Hepatocyte (in vitro differentiated cells): ENCODE measurements around the gene MGAM2. TPM values are rescaled to one million over a fixed set of nuclear protein-coding genes. Genes with fewer than 3 reads are reported as not detected.

Experiments used
- DNase-seq: peaks from one replicate; pipeline ENCODE4 v3.0.0-alpha.2; 2016; ENCODE audit warnings: low spot score
- H2AFZ ChIP-seq: fragments of 200-600 bp; sonication (generic); 2 replicates; pipeline ENCODE4 v1.6.0; 2016; ENCODE audit warnings: antibody characterized with exemption, mild to moderate bottlenecking
- H3K27ac ChIP-seq: fragments of 200-600 bp; sonication (generic); 2 replicates; pipeline ENCODE4 v1.5.1; 2016; ENCODE audit warnings: mild to moderate bottlenecking
- H3K27me3 ChIP-seq: fragments of 200-600 bp; sonication (generic); 2 replicates; pipeline ENCODE4 v1.6.1; 2016
- H3K36me3 ChIP-seq: fragments of 200-600 bp; sonication (generic); replicated peaks from 2 replicates; pipeline ENCODE4 v1.5.1; 2016; ENCODE audit warnings: low read depth; ENCODE audit not compliant: insufficient read depth
- H3K4me1 ChIP-seq: fragments of 200-600 bp; sonication (generic); 2 replicates; pipeline ENCODE4 v1.5.1; 2016; ENCODE audit warnings: mild to moderate bottlenecking, moderate library complexity; ENCODE audit not compliant: insufficient read depth
- H3K4me2 ChIP-seq: fragments of 200-600 bp; sonication (generic); 2 replicates; pipeline ENCODE4 v1.6.0; 2016
- H3K4me3 ChIP-seq: fragments of 200-600 bp; sonication (generic); 2 replicates; pipeline ENCODE4 v1.5.1; 2016; ENCODE audit warnings: mild to moderate bottlenecking
- H3K79me2 ChIP-seq: fragments of 200-600 bp; sonication (generic); 2 replicates; pipeline ENCODE4 v1.6.0; 2017; ENCODE audit warnings: mild to moderate bottlenecking
- H3K9me2 ChIP-seq: fragments of 200-600 bp; sonication (generic); replicated peaks from 2 replicates; pipeline ENCODE4 v1.6.0; 2017; ENCODE audit warnings: mild to moderate bottlenecking; ENCODE audit not compliant: insufficient read depth
- H3K9me3 ChIP-seq: fragments of 200-600 bp; sonication (generic); 2 replicates; pipeline ENCODE4 v1.5.1; 2016; ENCODE audit warnings: low read depth, mild to moderate bottlenecking
- H4K20me1 ChIP-seq: fragments of 200-600 bp; sonication (generic); 2 replicates; pipeline ENCODE4 v1.6.0; 2016; ENCODE audit warnings: mild to moderate bottlenecking; ENCODE audit not compliant: insufficient read depth, poor library complexity, severe bottlenecking
- CTCF ChIP-seq: fragments of 200-600 bp; sonication (generic); IDR thresholded peaks from 2 replicates; pipeline ENCODE4 v1.5.1; 2016; ENCODE audit warnings: antibody characterized with exemption, mild to moderate bottlenecking; ENCODE audit not compliant: poor library complexity
- EZH2 ChIP-seq: fragments of 200-600 bp; sonication (generic); IDR thresholded peaks from 2 replicates; pipeline ENCODE4 v1.6.1; 2016; ENCODE audit warnings: antibody characterized with exemption, mild to moderate bottlenecking, borderline replicate concordance
- EZH2phosphoT487 ChIP-seq: fragments of 200-600 bp; sonication (generic); IDR thresholded peaks from one replicate; pipeline ENCODE4 v1.6.1; 2018; ENCODE audit warnings: antibody characterized with exemption, mild to moderate bottlenecking, low read depth, moderate library complexity; ENCODE audit not compliant: unreplicated experiment, severe bottlenecking
- WGBS: methylation state at CpG from one replicate; pipeline ENCODE4 v1.1.6; 2016; ENCODE audit warnings: low lambda C conversion rate; ENCODE audit errors: missing lambda C conversion rate; 5-methylcytosine and 5-hydroxymethylcytosine counted together
- polyA plus RNA-seq: library from polyadenylated mRNA; unstranded; fragments of >200 nt; fragmentation: Nextera tagmentation; extraction: Ambion mirVana; gene quantifications from 2 replicates; pipeline ENCODE4 v1.2.1, GENCODE V29; 2016
- total RNA-seq: library from RNA; depleted of rRNA; stranded (reverse); fragments of >200 nt; gene quantifications from 2 replicates; pipeline ENCODE4 v1.2.3, GENCODE V29; 2014

Gene MGAM2
- total and polyA plus RNA-seq, 2 experiments from 2014 or later: 1.6 to 4.1 TPM

- 58% methylated on average over 6 of the region's 6 CpGs for WGBS
- H3K27ac ChIP-seq: peak overlapping the region; percentile 51
- no peak for DNase-seq
These were observed 28.3 kb downstream of the MGAM2 start for GRCh38 chr7:142139597-142140400.

GRCh38 chr7:142140401-142140959 is 29.0 kb downstream of the MGAM2 start:
- Histone ChIP-seq H3K4me1 (peaks cover 14% of the 10 kb centered on the region), H3K27ac (peak overlapping the region; percentile 51), H3K9me2 (no peaks in the 10 kb centered on the region), H3K27me3 (no peaks in the 10 kb centered on the region), H3K4me2 (peak overlapping the region; percentile 26), H3K4me3 (no peak overlapping the region), H3K9me3 (no peaks in the 10 kb centered on the region), H2AFZ (no peak overlapping the region), H3K79me2 (no peaks in the 10 kb centered on the region), H3K36me3 (no peaks in the 10 kb centered on the region), H4K20me1 (no peaks in the 10 kb centered on the region)
- no peak for DNase-seq
- WGBS: 67% methylated on average over 2 of the region's 2 CpGs
- TF ChIP-seq EZH2phosphoT487 (no peak), CTCF (no peak), EZH2 (no peak)

More at GRCh38 chr7:142139597-142140400, 28.3 kb downstream of the MGAM2 start:
- TF ChIP-seq EZH2phosphoT487: no peak
- no peak for TF ChIP-seq EZH2
- no peak for TF ChIP-seq CTCF
- no peaks in the 10 kb centered on the region for H3K79me2 ChIP-seq
- H3K9me2 ChIP-seq: no peaks in the 10 kb centered on the region
- H2AFZ ChIP-seq: no peak overlapping the region
- no peaks in the 10 kb centered on the region for H4K20me1 ChIP-seq
- no peaks in the 10 kb centered on the region for H3K9me3 ChIP-seq
- H3K36me3 ChIP-seq: no peaks in the 10 kb centered on the region
- no peaks in the 10 kb centered on the region for H3K27me3 ChIP-seq
- H3K4me2 ChIP-seq: peak overlapping the region; percentile 26
- peaks cover 14% of the 10 kb centered on the region for H3K4me1 ChIP-seq
- H3K4me3 ChIP-seq: no peak overlapping the region

GRCh38 chr7:142142702-142143101 is 31.2 kb downstream of the MGAM2 start:
- H3K27ac ChIP-seq: no peak overlapping the region
- H3K79me2 ChIP-seq: no peaks in the 10 kb centered on the region
- H3K27me3 ChIP-seq: no peaks in the 10 kb centered on the region
- TF ChIP-seq CTCF (no peak), EZH2phosphoT487 (no peak), EZH2 (no peak)
- H3K9me2 ChIP-seq: no peaks in the 10 kb centered on the region
- no peaks in the 10 kb centered on the region for H3K36me3 ChIP-seq
- no peak overlapping the region for H3K4me2 ChIP-seq
- no peaks in the 10 kb centered on the region for H3K9me3 ChIP-seq
- H2AFZ ChIP-seq: no peak overlapping the region
- no peaks in the 10 kb centered on the region for H4K20me1 ChIP-seq
- peaks cover 14% of the 10 kb centered on the region for H3K4me1 ChIP-seq
- DNase-seq: no peak
- no peak overlapping the region for H3K4me3 ChIP-seq
- 93% methylated on average over 8 of the region's 8 CpGs for WGBS
